T-helper 17 cell (primary cell): Measurements from ENCODE around the gene ERFE. TPM values are rescaled to one million over a fixed set of nuclear protein-coding genes. Genes with fewer than 3 reads are reported as not detected.

ENCODE experiments used
- ATAC-seq: fragments of 150-1000 bp; cut with Tn5 transposase; 2 replicates; pipeline ENCODE4 v1.10.0; 2021; ENCODE audit warnings: mild to moderate bottlenecking, moderate library complexity
- DNase-seq, 3 donors: peaks; one replicate each; pipeline versions ENCODE4 v3.0.0 to v3.0.0-alpha.2; 2020 to 2021
- H3K9me3 ChIP-seq: one replicate; pipeline ENCODE4 v1.7.0; 2013; ENCODE audit warnings: low read length, mild to moderate bottlenecking; ENCODE audit not compliant: control insufficient read depth, poor library complexity, severe bottlenecking
- H3K27ac Mint-ChIP-seq: one replicate; pipeline ENCODE4 v1.8.0; 2022; ENCODE audit warnings: mild to moderate bottlenecking, moderate library complexity, mixed read lengths
- H3K27me3 Mint-ChIP-seq: one replicate; pipeline ENCODE4 v1.8.0; 2022; ENCODE audit warnings: mixed read lengths
- H3K36me3 Mint-ChIP-seq: one replicate; pipeline ENCODE4 v1.8.0; 2022; ENCODE audit warnings: low read depth, mixed read lengths
- H3K4me1 Mint-ChIP-seq: one replicate; pipeline ENCODE4 v1.8.0; 2022; ENCODE audit warnings: mild to moderate bottlenecking, mixed read lengths
- H3K4me3 Mint-ChIP-seq: one replicate; pipeline ENCODE4 v1.8.0; 2022; ENCODE audit warnings: mild to moderate bottlenecking, moderate library complexity, mixed read lengths
- total RNA-seq, 4 donors: library from RNA in 2 of 4; stranded (reverse) in 2 of 4; gene quantifications; one replicate each; pipeline ENCODE4 v1.2.3 and lab custom pipeline; 2022 to 2026

ERFE gene
- total RNA-seq, 2 donors from 2014 or later, result not detected

GRCh38 chr2:238122287-238123217, 36.2 kb upstream of the ERFE start:
- Mint-ChIP-seq H3K4me1 (peaks cover under 1% of the 10 kb centered on the region), H3K36me3 (no peaks in the 10 kb centered on the region), H3K27ac (no peak overlapping the region), H3K4me3 (no peak overlapping the region), H3K27me3 (no peaks in the 10 kb centered on the region)
- H3K9me3 ChIP-seq, result no peaks in the 10 kb centered on the region
- ATAC-seq (no peak), DNase-seq (no peak)

GRCh38 chr2:238123218-238123971, 35.4 kb upstream of the ERFE start:
- Mint-ChIP-seq H3K27me3 (no peaks in the 10 kb centered on the region), H3K4me3 (no peak overlapping the region), H3K27ac (no peak overlapping the region), H3K36me3 (no peaks in the 10 kb centered on the region), H3K4me1 (peaks cover 3% of the 10 kb centered on the region)
- ATAC-seq (no peak), DNase-seq (no peak)
- no peaks in the 10 kb centered on the region for H3K9me3 ChIP-seq

GRCh38 chr2:238123991-238124470, 34.7 kb upstream of the ERFE start:
- ATAC-seq, result no peak
- Mint-ChIP-seq H3K27ac (no peak overlapping the region), H3K27me3 (no peaks in the 10 kb centered on the region), H3K4me3 (no peak overlapping the region), H3K36me3 (no peaks in the 10 kb centered on the region), H3K4me1 (peaks cover 3% of the 10 kb centered on the region)
- H3K9me3 ChIP-seq, result no peaks in the 10 kb centered on the region
- no peak for DNase-seq

- Mint-ChIP-seq H3K36me3 (no peaks in the 10 kb centered on the region), H3K27me3 (no peaks in the 10 kb centered on the region), H3K27ac (no peak overlapping the region), H3K4me1 (peaks cover 3% of the 10 kb centered on the region), H3K4me3 (no peak overlapping the region)
- no peaks in the 10 kb centered on the region for H3K9me3 ChIP-seq
- DNase-seq (no peak), ATAC-seq (no peak)
Observed at GRCh38 chr2:238124488-238125126, 34.2 kb upstream of the ERFE start.

GRCh38 chr2:238125127-238125885, 33.5 kb upstream of the ERFE start:
- no peak overlapping the region for H3K4me3 Mint-ChIP-seq
- H3K27me3 Mint-ChIP-seq, result no peaks in the 10 kb centered on the region
- no peak overlapping the region for H3K27ac Mint-ChIP-seq
- peaks cover 3% of the 10 kb centered on the region for H3K4me1 Mint-ChIP-seq
- H3K9me3 ChIP-seq, result no peaks in the 10 kb centered on the region
- ATAC-seq (no peak), DNase-seq (no peak)
- no peaks in the 10 kb centered on the region for H3K36me3 Mint-ChIP-seq

GRCh38 chr2:238126338-238126737, 32.4 kb upstream of the ERFE start:
- H3K9me3 ChIP-seq, result no peaks in the 10 kb centered on the region
- DNase-seq (no peak), ATAC-seq (no peak)
- no peak overlapping the region for H3K4me3 Mint-ChIP-seq
- no peak overlapping the region for H3K27ac Mint-ChIP-seq
- no peaks in the 10 kb centered on the region for H3K27me3 Mint-ChIP-seq
- H3K36me3 Mint-ChIP-seq, result no peaks in the 10 kb centered on the region
- H3K4me1 Mint-ChIP-seq, result peaks cover 3% of the 10 kb centered on the region

- Mint-ChIP-seq H3K4me3 (no peak overlapping the region), H3K27ac (no peak overlapping the region), H3K36me3 (no peaks in the 10 kb centered on the region), H3K4me1 (peaks cover 3% of the 10 kb centered on the region), H3K27me3 (no peaks in the 10 kb centered on the region)
- ATAC-seq (no peak), DNase-seq (no peak)
- no peaks in the 10 kb centered on the region for H3K9me3 ChIP-seq
Observed at GRCh38 chr2:238126775-238127164, 32.0 kb upstream of the ERFE start.

- Mint-ChIP-seq H3K4me3 (no peak overlapping the region), H3K27me3 (no peaks in the 10 kb centered on the region), H3K36me3 (no peaks in the 10 kb centered on the region), H3K4me1 (peaks cover 3% of the 10 kb centered on the region), H3K27ac (no peak overlapping the region)
- ATAC-seq, result no peak
- no peak for DNase-seq
- no peaks in the 10 kb centered on the region for H3K9me3 ChIP-seq
Observed at GRCh38 chr2:238127165-238128060, 31.4 kb upstream of the ERFE start.

GRCh38 chr2:238128061-238128440, 30.7 kb upstream of the ERFE start:
- peaks cover 3% of the 10 kb centered on the region for H3K4me1 Mint-ChIP-seq
- ATAC-seq, result no peak
- H3K9me3 ChIP-seq, result no peaks in the 10 kb centered on the region
- H3K27ac Mint-ChIP-seq, result no peak overlapping the region
- no peaks in the 10 kb centered on the region for H3K36me3 Mint-ChIP-seq
- H3K4me3 Mint-ChIP-seq, result no peak overlapping the region
- no peak for DNase-seq
- H3K27me3 Mint-ChIP-seq, result no peaks in the 10 kb centered on the region

GRCh38 chr2:238128534-238129001, 30.2 kb upstream of the ERFE start:
- DNase-seq, result no peak
- Mint-ChIP-seq H3K36me3 (no peaks in the 10 kb centered on the region), H3K27ac (no peak overlapping the region), H3K27me3 (no peaks in the 10 kb centered on the region), H3K4me3 (no peak overlapping the region), H3K4me1 (peaks cover 5% of the 10 kb centered on the region)
- H3K9me3 ChIP-seq, result no peaks in the 10 kb centered on the region
- no peak for ATAC-seq

- ATAC-seq, result no peak
- no peaks in the 10 kb centered on the region for H3K9me3 ChIP-seq
- Mint-ChIP-seq H3K4me3 (no peak overlapping the region), H3K27ac (no peak overlapping the region), H3K27me3 (no peaks in the 10 kb centered on the region), H3K4me1 (peaks cover 5% of the 10 kb centered on the region), H3K36me3 (no peaks in the 10 kb centered on the region)
- no peak for DNase-seq
Observed at GRCh38 chr2:238129166-238130010, 29.4 kb upstream of the ERFE start.
